ENCODE measurements around the gene PDE8A. TPM values are rescaled to one million over a fixed set of nuclear protein-coding genes. Genes with fewer than 3 reads are reported as not detected.

Gene PDE8A
- total and polyA plus RNA-seq, 10 of the 15 experiments (the other 5 are each of a cell fraction or from before 2014, with no cell fraction given), result 6.7 to 69.2 (median 27.2) TPM

- Histone ChIP-seq H3K4me3 (no peak overlapping the region), H3K4me2 (ENCODE audit: control insufficient read depth, insufficient read depth) (no peak overlapping the region), H4K20me1 (ENCODE audit: control insufficient read depth, insufficient read depth) (no peaks in the 10 kb centered on the region), H3K9me3 (replicated peaks; ENCODE audit: control insufficient read depth, insufficient read depth, low read length) (no peaks in the 10 kb centered on the region; the same call in 2 of the 3 replicates), H3K36me3 (ENCODE audit: control insufficient read depth in 2 of 2, insufficient read depth in 2 of 2, low read length in 1 of 2) (no peaks in the 10 kb centered on the region), H3K4me1 (ENCODE audit: control insufficient read depth, insufficient read depth, low read length) (no peaks in the 10 kb centered on the region), H3K27ac (ENCODE audit: control insufficient read depth, insufficient read depth) (no peak overlapping the region), H3K79me2 (ENCODE audit: control insufficient read depth, insufficient read depth, low read length) (no peaks in the 10 kb centered on the region), H2AFZ (ENCODE audit: control insufficient read depth, low read depth, low read length) (no peak overlapping the region), H3K27me3 (replicated peaks in 1 of 2; ENCODE audit: control insufficient read depth in 2 of 2, insufficient read depth in 2 of 2, low read length in 1 of 2) (peaks cover 0 to 2% of the 10 kb centered on the region in 2 experiments; a peak in 1 of 4 replicates), H3K9ac (ENCODE audit: control insufficient read depth, insufficient read depth, low read length) (no peak overlapping the region)
- DNase-seq (ENCODE audit: low read depth, low spot score) (no peak), ATAC-seq (no peak), FAIRE-seq (no peak)
- RAD21 ChIA-PET (ENCODE audit: unreplicated experiment), result no interaction called here
- intact Hi-C loops (cut with micrococcal nuclease; ENCODE audit: unreplicated experiment), result no loop called here
- no TSS peak for BruUV-seq (replicated peaks)
- in situ Hi-C loops (cut with MboI), result no loop called here
- CTCF ChIA-PET, result no interaction called here
- POLR2A ChIA-PET, result no interaction called here
- SMC1A ChIA-PET (ENCODE audit: uncharacterized antibody, unreplicated experiment), result no interaction called here
- 58% methylated on average over 7 of the region's 7 CpGs for WGBS (ENCODE audit: insufficient coverage, insufficient replicate concordance, low lambda C conversion rate, missing lambda C conversion rate)
- TF ChIP-seq, protein P1, sequence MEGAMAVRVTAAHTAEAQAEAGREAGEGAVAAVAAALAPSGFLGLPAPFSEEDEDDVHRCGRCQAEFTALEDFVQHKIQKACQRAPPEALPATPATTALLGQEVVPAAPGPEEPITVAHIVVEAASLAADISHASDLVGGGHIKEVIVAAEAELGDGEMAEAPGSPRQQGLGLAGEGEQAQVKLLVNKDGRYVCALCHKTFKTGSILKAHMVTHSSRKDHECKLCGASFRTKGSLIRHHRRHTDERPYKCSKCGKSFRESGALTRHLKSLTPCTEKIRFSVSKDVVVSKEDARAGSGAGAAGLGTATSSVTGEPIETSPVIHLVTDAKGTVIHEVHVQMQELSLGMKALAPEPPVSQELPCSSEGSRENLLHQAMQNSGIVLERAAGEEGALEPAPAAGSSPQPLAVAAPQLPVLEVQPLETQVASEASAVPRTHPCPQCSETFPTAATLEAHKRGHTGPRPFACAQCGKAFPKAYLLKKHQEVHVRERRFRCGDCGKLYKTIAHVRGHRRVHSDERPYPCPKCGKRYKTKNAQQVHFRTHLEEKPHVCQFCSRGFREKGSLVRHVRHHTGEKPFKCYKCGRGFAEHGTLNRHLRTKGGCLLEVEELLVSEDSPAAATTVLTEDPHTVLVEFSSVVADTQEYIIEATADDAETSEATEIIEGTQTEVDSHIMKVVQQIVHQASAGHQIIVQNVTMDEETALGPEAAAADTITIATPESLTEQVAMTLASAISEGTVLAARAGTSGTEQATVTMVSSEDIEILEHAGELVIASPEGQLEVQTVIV (IDR thresholded peaks at IDR 0.05; ENCODE audit: borderline replicate concordance, partially characterized antibody), result no peak
- TF ChIP-seq ZNF384 (IDR thresholded peaks at IDR 0.05; ENCODE audit: borderline replicate concordance, low read depth, low read length) (no peak), CREB1 (IDR thresholded peaks at IDR 0.05; ENCODE audit: low read depth) (no peak), ZBTB40 (IDR thresholded peaks at IDR 0.05; ENCODE audit: borderline replicate concordance) (no peak), RFX5 (IDR thresholded peaks at IDR 0.05; ENCODE audit: low read depth, low read length) (no peak), RELA (IDR thresholded peaks at IDR 0.05; ENCODE audit: borderline replicate concordance, partially characterized antibody) (no peak), CREM (IDR thresholded peaks at IDR 0.05; ENCODE audit: low read depth) (no peak)
- TF ChIP-seq, protein P2, sequence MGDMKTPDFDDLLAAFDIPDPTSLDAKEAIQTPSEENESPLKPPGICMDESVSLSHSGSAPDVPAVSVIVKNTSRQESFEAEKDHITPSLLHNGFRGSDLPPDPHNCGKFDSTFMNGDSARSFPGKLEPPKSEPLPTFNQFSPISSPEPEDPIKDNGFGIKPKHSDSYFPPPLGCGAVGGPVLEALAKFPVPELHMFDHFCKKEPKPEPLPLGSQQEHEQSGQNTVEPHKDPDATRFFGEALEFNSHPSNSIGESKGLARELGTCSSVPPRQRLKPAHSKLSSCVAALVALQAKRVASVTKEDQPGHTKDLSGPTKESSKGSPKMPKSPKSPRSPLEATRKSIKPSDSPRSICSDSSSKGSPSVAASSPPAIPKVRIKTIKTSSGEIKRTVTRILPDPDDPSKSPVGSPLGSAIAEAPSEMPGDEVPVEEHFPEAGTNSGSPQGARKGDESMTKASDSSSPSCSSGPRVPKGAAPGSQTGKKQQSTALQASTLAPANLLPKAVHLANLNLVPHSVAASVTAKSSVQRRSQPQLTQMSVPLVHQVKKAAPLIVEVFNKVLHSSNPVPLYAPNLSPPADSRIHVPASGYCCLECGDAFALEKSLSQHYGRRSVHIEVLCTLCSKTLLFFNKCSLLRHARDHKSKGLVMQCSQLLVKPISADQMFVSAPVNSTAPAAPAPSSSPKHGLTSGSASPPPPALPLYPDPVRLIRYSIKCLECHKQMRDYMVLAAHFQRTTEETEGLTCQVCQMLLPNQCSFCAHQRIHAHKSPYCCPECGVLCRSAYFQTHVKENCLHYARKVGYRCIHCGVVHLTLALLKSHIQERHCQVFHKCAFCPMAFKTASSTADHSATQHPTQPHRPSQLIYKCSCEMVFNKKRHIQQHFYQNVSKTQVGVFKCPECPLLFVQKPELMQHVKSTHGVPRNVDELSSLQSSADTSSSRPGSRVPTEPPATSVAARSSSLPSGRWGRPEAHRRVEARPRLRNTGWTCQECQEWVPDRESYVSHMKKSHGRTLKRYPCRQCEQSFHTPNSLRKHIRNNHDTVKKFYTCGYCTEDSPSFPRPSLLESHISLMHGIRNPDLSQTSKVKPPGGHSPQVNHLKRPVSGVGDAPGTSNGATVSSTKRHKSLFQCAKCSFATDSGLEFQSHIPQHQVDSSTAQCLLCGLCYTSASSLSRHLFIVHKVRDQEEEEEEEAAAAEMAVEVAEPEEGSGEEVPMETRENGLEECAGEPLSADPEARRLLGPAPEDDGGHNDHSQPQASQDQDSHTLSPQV (IDR thresholded peaks at IDR 0.05), result no peak
- TF ChIP-seq, protein P3, sequence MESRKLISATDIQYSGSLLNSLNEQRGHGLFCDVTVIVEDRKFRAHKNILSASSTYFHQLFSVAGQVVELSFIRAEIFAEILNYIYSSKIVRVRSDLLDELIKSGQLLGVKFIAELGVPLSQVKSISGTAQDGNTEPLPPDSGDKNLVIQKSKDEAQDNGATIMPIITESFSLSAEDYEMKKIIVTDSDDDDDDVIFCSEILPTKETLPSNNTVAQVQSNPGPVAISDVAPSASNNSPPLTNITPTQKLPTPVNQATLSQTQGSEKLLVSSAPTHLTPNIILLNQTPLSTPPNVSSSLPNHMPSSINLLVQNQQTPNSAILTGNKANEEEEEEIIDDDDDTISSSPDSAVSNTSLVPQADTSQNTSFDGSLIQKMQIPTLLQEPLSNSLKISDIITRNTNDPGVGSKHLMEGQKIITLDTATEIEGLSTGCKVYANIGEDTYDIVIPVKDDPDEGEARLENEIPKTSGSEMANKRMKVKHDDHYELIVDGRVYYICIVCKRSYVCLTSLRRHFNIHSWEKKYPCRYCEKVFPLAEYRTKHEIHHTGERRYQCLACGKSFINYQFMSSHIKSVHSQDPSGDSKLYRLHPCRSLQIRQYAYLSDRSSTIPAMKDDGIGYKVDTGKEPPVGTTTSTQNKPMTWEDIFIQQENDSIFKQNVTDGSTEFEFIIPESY (IDR thresholded peaks at IDR 0.05), result no peak
- TF ChIP-seq, protein P4, sequence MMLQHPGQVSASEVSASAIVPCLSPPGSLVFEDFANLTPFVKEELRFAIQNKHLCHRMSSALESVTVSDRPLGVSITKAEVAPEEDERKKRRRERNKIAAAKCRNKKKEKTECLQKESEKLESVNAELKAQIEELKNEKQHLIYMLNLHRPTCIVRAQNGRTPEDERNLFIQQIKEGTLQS (IDR thresholded peaks at IDR 0.05; ENCODE audit: borderline replicate concordance, extremely low read depth, low read depth, low read length), result no peak
Observed at GRCh38 chr15:85164841-85165466, 183.3 kb downstream of the PDE8A start.
